ENCODE data around the gene UBR3.

The UBR3 gene

GRCh38 chr2:170039401-170040172, 212.3 kb downstream of the UBR3 start:
- Histone ChIP-seq H3K4me1 (ENCODE audit: control insufficient read depth, insufficient read depth, low read length) (no peaks in the 10 kb centered on the region), H3K9me3 (ENCODE audit: control insufficient read depth, insufficient read depth, low read length) (no peaks in the 10 kb centered on the region), H3K9ac (ENCODE audit: low read depth, low read length) (no peak overlapping the region), H3K4me3 (ENCODE audit: low read depth, low read length) (no peak overlapping the region), H3K36me3 (ENCODE audit: control insufficient read depth, insufficient read depth, low read length) (no peaks in the 10 kb centered on the region), H3K27me3 (ENCODE audit: control insufficient read depth, insufficient read depth, low read length) (no peaks in the 10 kb centered on the region)

GRCh38 chr2:170044751-170045478, 217.7 kb downstream of the UBR3 start:
- Histone ChIP-seq H3K4me1 (ENCODE audit: control insufficient read depth, insufficient read depth, low read length) (no peaks in the 10 kb centered on the region), H3K9me3 (ENCODE audit: control insufficient read depth, insufficient read depth, low read length) (no peaks in the 10 kb centered on the region), H3K27me3 (ENCODE audit: control insufficient read depth, insufficient read depth, low read length) (no peaks in the 10 kb centered on the region)

GRCh38 chr2:170047331-170048065, 220.2 kb downstream of the UBR3 start:
- Histone ChIP-seq H3K27me3 (ENCODE audit: control insufficient read depth, insufficient read depth, low read length) (no peaks in the 10 kb centered on the region), H3K9ac (ENCODE audit: low read depth, low read length) (no peak overlapping the region), H3K4me1 (ENCODE audit: control insufficient read depth, insufficient read depth, low read length) (no peaks in the 10 kb centered on the region), H3K9me3 (ENCODE audit: control insufficient read depth, insufficient read depth, low read length) (no peaks in the 10 kb centered on the region), H3K36me3 (ENCODE audit: control insufficient read depth, insufficient read depth, low read length) (no peaks in the 10 kb centered on the region), H3K4me3 (ENCODE audit: low read depth, low read length) (no peak overlapping the region)

More at GRCh38 chr2:170044751-170045478, 217.7 kb downstream of the UBR3 start:
- Histone ChIP-seq H3K36me3 (ENCODE audit: control insufficient read depth, insufficient read depth, low read length) (no peaks in the 10 kb centered on the region), H3K4me3 (ENCODE audit: low read depth, low read length) (no peak overlapping the region), H3K9ac (ENCODE audit: low read depth, low read length) (no peak overlapping the region)

GRCh38 chr2:170052151-170052550, 224.9 kb downstream of the UBR3 start:
- Histone ChIP-seq H3K9ac (ENCODE audit: low read depth, low read length) (no peak overlapping the region), H3K4me1 (ENCODE audit: control insufficient read depth, insufficient read depth, low read length) (no peaks in the 10 kb centered on the region), H3K27me3 (ENCODE audit: control insufficient read depth, insufficient read depth, low read length) (no peaks in the 10 kb centered on the region), H3K36me3 (ENCODE audit: control insufficient read depth, insufficient read depth, low read length) (no peaks in the 10 kb centered on the region), H3K9me3 (ENCODE audit: control insufficient read depth, insufficient read depth, low read length) (no peaks in the 10 kb centered on the region), H3K4me3 (ENCODE audit: low read depth, low read length) (no peak overlapping the region)

GRCh38 chr2:170054997-170055396, 227.7 kb downstream of the UBR3 start:
- no peaks in the 10 kb centered on the region for H3K4me1 ChIP-seq (ENCODE audit: control insufficient read depth, insufficient read depth, low read length)
- no peaks in the 10 kb centered on the region for H3K27me3 ChIP-seq (ENCODE audit: control insufficient read depth, insufficient read depth, low read length)
- H3K4me3 ChIP-seq (ENCODE audit: low read depth, low read length), result no peak overlapping the region
- H3K9ac ChIP-seq (ENCODE audit: low read depth, low read length), result no peak overlapping the region
- no peaks in the 10 kb centered on the region for H3K36me3 ChIP-seq (ENCODE audit: control insufficient read depth, insufficient read depth, low read length)
- no peaks in the 10 kb centered on the region for H3K9me3 ChIP-seq (ENCODE audit: control insufficient read depth, insufficient read depth, low read length)

GRCh38 chr2:170056900-170057299, 229.6 kb downstream of the UBR3 start:
- no peaks in the 10 kb centered on the region for H3K27me3 ChIP-seq (ENCODE audit: control insufficient read depth, insufficient read depth, low read length)
- no peaks in the 10 kb centered on the region for H3K4me1 ChIP-seq (ENCODE audit: control insufficient read depth, insufficient read depth, low read length)
- H3K9ac ChIP-seq (ENCODE audit: low read depth, low read length), result no peak overlapping the region
- H3K4me3 ChIP-seq (ENCODE audit: low read depth, low read length), result no peak overlapping the region
- H3K36me3 ChIP-seq (ENCODE audit: control insufficient read depth, insufficient read depth, low read length), result no peaks in the 10 kb centered on the region
- no peaks in the 10 kb centered on the region for H3K9me3 ChIP-seq (ENCODE audit: control insufficient read depth, insufficient read depth, low read length)

GRCh38 chr2:170063456-170064235, 236.4 kb downstream of the UBR3 start:
- H3K4me1 ChIP-seq (ENCODE audit: control insufficient read depth, insufficient read depth, low read length), result no peaks in the 10 kb centered on the region
- no peaks in the 10 kb centered on the region for H3K36me3 ChIP-seq (ENCODE audit: control insufficient read depth, insufficient read depth, low read length)
- no peaks in the 10 kb centered on the region for H3K9me3 ChIP-seq (ENCODE audit: control insufficient read depth, insufficient read depth, low read length)
- no peaks in the 10 kb centered on the region for H3K27me3 ChIP-seq (ENCODE audit: control insufficient read depth, insufficient read depth, low read length)
- no peak overlapping the region for H3K4me3 ChIP-seq (ENCODE audit: low read depth, low read length)
- H3K9ac ChIP-seq (ENCODE audit: low read depth, low read length), result no peak overlapping the region

GRCh38 chr2:170070778-170071177, 243.5 kb downstream of the UBR3 start:
- Histone ChIP-seq H3K4me3 (ENCODE audit: low read depth, low read length) (no peak overlapping the region), H3K27me3 (ENCODE audit: control insufficient read depth, insufficient read depth, low read length) (no peaks in the 10 kb centered on the region), H3K9ac (ENCODE audit: low read depth, low read length) (no peak overlapping the region), H3K4me1 (ENCODE audit: control insufficient read depth, insufficient read depth, low read length) (peaks cover 2% of the 10 kb centered on the region), H3K9me3 (ENCODE audit: control insufficient read depth, insufficient read depth, low read length) (no peaks in the 10 kb centered on the region), H3K36me3 (ENCODE audit: control insufficient read depth, insufficient read depth, low read length) (no peaks in the 10 kb centered on the region)

- no peaks in the 10 kb centered on the region for H3K27me3 ChIP-seq (ENCODE audit: control insufficient read depth, insufficient read depth, low read length)
Measured at GRCh38 chr2:170073288-170073687, 246.0 kb downstream of the UBR3 start.

GRCh38 chr2:170076189-170076588, 248.9 kb downstream of the UBR3 start:
- Histone ChIP-seq H3K36me3 (ENCODE audit: control insufficient read depth, insufficient read depth, low read length) (no peaks in the 10 kb centered on the region), H3K27me3 (ENCODE audit: control insufficient read depth, insufficient read depth, low read length) (no peaks in the 10 kb centered on the region), H3K4me1 (ENCODE audit: control insufficient read depth, insufficient read depth, low read length) (peaks cover 21% of the 10 kb centered on the region), H3K4me3 (ENCODE audit: low read depth, low read length) (no peak overlapping the region), H3K9ac (ENCODE audit: low read depth, low read length) (no peak overlapping the region), H3K9me3 (ENCODE audit: control insufficient read depth, insufficient read depth, low read length) (no peaks in the 10 kb centered on the region)

More at GRCh38 chr2:170073288-170073687, 246.0 kb downstream of the UBR3 start:
- no peaks in the 10 kb centered on the region for H3K9me3 ChIP-seq (ENCODE audit: control insufficient read depth, insufficient read depth, low read length)
- H3K9ac ChIP-seq (ENCODE audit: low read depth, low read length), result no peak overlapping the region
- no peak overlapping the region for H3K4me3 ChIP-seq (ENCODE audit: low read depth, low read length)
- no peaks in the 10 kb centered on the region for H3K36me3 ChIP-seq (ENCODE audit: control insufficient read depth, insufficient read depth, low read length)
- H3K4me1 ChIP-seq (ENCODE audit: control insufficient read depth, insufficient read depth, low read length), result peaks cover 8% of the 10 kb centered on the region
